ENCODE data around the gene PTX3.

PTX3 gene

DNA sequence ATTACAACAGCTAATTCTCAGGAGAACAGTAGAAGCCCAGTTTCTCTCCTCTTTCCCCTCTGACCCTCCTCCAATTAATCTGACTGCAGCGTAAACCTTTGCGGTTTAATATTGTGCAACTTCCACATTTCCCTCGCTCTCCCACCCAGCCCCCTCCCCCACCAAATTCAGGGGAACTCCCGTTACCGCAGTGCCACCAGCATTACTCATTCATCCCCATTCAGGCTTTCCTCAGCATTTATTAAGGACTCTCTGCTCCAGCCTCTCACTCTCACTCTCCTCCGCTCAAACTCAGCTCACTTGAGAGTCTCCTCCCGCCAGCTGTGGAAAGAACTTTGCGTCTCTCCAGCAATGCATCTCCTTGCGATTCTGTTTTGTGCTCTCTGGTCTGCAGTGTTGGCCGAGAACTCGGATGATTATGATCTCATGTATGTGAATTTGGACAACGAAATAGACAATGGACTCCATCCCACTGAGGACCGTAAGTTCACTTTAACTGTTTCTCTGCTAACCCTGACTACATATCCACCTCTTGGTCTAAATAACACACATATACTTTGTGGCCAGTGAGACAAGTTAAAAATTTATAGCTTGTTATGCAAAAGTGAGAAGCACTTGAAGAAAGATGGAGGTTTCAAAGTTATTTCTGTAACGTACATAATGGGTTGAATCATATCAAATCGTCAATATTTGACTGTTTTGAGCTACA, at the start of gene PTX3:
Gene PTX3 (plus strand): TSS at position 268 of the 709 bp plus-strand sequence. CDS start 84 bp downstream, at position 352.
- DNase-seq, result no peak

DNA sequence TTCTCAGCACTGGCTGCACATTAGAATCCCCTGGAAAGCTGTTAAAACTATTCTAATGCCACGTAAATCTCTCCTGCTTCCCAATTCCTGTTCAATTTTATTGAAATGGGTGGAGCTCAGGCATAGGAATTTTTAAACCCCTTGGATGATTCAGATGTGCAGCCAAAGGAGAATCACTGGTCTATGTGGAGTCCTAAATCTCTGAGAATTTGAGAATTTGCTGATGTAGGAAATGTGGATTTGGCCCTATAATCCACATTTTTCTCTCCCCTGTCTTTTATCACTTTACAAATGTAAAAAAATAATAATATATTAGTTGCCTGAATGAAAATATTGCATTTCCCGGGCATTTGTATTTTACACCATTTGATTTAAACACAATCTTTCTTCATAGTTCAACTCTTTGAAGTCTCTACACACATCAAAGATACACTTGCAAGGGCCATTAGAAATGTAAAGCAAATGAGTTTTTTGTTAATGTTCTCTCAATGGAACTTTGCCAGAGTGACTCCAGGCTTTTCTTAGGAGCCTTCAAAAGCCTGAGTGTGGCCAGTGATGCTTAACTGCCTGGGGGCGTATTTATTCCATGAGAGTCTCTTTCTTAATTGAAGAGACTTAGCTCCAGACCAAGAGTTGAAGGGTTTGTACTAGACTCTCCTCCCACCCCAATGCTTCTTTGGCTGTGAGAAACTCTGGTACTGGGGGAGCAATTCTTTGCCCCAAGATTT, 48.8 kb upstream of the PTX3 start:
- DNase-seq, result no peak

DNA sequence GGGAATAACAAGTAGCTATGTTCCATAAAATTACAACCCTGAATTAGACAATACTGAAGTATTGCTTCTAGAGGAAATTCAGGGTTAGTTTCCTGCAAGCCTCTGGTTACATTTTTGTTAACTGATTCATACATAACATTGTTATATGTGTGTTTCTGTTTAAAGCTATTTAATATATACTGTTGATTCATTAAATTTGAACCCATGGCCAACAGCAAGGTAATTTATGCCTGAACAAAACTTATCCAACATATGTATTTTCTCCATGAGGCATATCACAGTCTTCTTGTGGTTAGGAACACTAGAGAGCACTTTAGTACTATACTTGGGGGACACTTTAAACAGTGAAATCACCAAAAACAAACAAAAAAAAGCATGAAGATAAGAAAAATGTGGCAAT, 47.7 kb upstream of the PTX3 start:
- DNase-seq, result no peak

DNA sequence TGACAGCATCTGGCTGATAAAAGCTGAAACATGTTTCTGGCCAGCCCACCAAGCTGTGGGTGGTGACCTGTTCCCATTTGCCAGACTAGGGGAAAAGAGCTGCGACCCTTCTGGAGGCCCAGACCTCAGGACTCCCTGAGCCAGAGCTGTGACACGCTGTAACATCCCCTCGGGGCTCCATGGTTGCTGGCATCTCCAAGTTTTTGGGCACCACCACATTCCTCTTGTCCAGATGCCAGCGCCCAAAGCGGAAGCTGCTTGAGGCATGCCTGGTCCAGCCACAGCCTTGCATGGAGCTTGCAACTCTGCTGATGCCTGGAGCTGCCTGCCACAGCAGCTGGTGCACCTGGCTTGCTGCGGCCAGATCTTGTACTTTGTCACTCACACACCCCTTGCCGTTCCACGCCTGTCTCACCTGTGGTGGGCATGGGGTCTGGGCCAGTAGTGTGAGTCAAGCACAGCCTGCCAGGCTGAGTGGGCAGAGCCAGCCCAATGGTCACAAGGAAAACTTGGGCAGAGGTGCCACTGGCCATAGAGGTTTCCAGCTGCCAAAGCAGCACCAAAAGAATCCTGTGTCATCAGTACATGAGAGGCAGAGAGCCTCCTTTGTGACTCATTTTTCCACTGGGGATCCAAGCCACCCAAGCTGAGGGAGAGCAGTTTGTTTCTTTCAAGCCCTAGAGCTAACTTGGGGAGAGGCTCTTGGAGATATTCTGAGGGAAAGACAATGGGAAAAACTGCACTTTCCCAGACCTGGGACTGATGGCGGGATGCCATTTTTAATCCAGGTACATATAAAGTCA, 45.7 kb upstream of the PTX3 start:
- DNase-seq, result no peak

DNA sequence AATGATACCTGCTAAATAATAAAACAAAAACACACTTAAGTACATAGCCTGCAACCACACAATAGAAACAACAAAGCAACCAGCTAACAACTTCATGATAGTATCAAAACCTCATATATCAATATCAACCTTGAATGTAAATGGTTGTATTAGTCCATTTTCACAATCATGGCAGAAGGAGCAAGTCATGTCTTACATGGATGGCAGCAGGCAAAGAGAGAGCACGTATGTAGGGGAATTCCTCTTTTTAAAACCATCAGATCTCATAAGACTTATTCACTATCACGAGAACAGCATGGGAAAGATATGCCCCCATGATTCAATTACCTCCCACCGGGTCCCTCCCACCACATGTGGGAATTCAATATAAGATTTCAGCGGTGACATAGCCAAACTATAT, 44.5 kb upstream of the PTX3 start:
- DNase-seq, result no peak

DNA sequence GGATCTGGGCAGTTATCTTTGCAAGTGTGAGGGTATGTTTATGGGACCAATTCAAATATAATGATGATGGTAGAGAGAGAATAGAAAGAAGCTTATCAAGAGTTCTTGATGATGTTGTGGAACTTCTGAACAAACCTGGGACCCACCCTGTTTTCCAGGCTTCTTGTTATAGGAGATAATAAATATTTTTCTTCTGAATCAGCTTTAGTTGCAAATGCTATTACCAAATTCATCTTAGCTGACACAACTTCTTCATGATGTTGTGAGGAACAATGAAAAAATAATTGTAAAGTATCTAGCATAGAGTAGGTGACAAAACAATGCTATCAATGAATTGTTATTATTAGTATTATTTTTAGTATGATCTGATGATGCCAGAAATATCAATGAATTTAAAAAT, 43.5 kb upstream of the PTX3 start:
- no peak for DNase-seq

DNA sequence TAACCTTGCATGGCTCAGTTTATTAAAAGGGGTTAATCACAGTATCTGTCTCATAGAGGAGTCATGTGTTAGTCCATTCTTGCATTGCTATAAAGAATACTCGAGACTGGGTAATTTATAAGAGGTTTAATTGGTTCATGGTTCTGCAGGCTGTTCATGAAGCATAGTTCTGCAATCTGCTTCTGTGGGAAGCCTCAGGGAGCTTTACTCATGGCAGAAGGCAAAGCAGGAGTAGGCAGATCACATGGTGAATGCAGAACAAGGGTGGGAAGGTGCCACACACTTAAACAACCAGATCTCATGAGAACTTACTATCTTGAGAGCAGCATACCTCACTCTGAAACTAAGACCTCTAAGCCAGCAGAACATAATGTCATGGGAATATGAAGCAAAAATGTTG, 42.2 kb upstream of the PTX3 start:
- no peak for DNase-seq

DNA sequence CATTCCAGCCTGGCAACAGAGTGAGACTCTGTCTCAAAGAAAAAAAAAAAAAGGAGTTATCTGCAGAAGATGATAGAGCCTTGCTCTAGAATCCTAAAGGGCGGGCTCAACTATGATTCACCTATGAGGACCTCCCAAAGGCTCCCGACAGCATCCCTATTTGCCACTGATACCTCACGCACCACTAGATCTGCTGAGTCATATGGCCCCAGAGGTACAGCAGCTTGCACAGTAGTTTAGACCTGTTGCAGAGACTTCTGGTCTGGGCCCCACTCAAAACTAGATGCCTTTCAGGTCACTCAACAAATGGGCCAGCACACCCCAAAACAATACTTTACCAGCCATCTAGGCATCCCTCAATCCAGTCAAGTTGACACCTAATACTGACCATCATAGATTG, 38.1 kb upstream of the PTX3 start:
- DNase-seq, result no peak

DNA sequence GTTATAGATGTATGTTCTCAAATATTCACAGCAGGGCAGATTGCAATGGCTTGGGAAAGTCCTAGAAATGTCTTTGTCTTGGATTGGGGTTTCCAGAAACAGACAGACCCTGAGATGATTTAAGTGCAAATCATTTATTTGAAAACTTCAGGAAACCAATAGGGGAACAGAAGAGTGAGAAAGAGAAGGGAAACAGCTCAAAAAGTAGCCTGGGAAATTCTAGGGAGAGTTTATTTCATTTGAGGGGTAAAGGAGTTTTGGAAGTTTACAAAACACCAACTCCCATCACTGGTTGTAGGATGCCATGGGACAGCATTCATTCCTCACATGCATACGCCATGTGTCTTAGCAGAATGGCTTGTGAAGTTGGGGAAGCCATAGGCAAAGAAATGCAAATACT, 32.3 kb upstream of the PTX3 start:
- DNase-seq, result no peak

DNA sequence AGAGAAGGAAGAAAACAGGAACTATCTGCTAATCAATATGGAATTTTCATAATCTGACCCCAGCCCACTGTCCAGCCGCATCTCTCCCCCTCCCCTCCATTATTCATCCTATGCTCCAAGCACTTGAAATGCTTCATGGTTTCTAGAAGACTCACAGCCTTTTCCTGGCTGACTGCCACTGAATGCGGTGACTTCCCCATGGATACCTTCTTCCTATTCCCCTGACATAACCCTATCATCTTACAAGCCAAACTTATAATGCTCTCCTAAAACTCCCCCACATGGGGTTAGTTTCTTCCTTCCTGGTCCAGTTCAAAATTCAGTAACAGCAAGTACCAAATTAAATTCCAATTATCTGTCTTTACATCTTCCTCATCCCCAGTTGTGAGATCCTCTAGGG, 31.2 kb upstream of the PTX3 start:
- DNase-seq, result no peak

DNA sequence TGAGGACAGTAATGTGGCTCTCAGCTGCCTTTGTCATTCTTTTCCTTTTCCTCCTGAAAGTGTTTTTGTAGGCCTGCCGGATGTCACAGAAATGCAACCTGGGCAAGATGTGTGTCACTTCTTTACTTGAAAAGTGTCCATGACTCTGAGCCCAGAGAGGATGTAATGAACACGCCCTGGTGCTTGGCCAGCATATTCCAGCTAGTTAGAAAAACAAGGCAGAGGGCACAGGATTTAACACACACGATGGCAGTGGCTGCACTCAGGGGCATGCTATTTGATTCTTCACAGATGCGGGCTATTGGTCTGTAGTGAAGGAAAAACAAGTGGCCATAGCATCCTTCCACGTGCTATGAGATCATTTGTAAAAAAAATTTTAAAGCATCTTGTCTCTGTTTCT, 30.3 kb upstream of the PTX3 start:
- DNase-seq, result no peak

DNA sequence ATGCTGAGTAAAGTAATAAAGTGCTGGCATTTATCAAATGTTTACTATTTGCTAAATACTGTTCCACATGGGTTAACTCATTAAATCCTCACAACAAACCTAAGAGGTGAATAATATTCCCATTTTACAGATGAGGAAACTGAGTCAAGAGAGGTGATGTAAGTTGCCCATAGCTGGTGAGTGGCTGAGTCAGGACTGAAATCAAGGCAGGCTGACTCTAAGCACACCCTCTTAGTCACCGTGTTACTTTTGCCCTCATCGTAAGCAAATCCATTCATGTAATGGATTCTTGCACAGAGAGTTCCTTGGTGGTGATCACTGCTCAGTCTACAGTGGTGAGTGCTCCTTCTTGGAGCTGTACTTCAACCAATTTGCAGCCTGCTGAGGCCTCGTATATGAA, 28.9 kb upstream of the PTX3 start:
- DNase-seq, result no peak

DNA sequence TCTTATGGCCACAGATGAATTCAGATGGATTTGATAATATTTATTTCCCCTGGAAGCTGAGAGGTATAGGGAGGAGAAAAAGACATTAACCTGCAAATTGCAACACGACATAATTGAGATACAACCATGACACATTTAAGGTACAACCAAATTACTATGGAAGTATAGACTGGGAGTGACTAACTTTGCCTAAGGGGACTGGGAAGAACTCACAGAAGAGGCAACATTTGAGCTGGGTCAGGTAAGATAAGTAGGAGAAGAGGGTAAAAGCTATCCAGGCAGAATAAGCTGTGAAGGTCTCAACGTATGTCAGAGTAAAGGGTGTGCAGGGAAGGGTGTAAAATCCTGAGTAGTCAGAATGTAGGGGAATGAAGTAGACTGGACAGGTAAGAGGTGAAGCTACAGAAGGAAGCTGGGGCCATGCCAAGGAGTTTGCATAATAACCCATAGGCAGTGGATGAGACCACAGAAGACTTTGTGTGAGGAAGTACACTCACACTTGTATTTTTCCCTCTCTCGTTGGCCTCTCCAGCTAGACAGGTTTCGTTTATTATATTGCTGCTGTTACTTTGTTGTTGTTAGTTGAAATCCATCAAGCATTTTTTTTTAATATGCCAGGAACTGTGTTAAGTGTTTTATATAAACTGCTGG, 28.0 kb upstream of the PTX3 start:
- no peak for DNase-seq

DNA sequence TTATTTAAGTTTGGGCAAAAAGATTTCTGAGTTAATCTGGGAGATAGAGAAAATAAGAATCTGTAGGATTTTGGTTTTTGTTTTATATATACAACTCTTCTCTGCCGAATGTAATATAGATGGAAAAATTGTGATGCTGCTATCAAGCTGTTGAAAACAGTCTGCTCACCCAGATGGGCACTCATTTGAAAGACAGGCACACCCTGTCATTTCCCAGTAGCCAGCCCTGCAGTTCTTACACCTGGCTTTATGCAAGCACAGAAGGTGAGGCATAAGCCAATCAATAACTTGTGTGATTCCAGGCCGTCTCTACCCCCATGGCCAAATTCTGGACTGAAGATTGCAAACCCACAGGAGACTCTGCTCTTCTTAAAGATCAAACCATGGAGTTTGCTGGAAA, 27.1 kb upstream of the PTX3 start:
- no peak for DNase-seq

DNA sequence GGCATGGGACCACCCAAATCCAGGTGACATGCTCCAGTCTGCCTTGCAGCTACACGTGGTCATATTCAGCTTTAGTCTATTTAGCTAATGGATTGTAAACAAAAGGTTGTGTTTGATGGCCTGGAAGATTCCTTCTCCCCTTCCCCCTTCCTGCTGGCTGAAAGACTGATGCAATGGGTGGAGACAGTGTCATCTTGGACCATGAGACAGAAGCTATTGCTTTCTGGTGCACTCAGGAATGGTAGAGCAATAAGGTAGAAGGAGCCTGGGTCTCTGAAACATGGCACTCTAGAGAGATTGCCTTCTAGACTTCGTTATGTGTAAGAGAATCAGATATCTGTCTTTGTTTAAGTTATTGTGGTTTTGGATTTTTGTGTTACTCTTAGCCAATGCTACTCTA, 25.7 kb upstream of the PTX3 start:
- no peak for DNase-seq

DNA sequence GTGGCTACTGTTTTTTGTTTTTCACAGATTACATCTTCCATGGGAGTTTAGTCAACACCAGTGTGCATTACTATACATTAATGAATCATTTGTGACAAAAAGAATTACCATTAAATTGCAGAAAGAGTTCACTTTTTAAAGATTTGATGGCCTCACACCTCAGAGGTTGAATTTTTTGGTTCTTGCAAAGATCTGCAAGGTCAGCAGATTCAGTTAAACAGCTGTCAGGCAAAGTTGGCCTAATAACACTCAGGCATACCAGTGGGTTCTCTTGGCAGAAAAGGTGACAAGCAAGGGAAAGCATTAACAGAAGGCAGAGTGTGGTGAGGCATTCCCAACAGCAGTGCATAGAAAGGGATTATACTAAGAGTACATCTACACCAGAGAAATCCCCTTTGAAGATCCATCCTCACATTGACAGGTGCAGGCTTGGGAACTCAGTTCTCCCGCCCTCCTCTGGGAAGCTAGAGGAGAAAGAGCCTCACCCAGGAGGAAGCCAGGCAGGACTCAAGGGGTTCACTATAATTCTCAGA, 24.3 kb upstream of the PTX3 start:
- DNase-seq, result no peak

DNA sequence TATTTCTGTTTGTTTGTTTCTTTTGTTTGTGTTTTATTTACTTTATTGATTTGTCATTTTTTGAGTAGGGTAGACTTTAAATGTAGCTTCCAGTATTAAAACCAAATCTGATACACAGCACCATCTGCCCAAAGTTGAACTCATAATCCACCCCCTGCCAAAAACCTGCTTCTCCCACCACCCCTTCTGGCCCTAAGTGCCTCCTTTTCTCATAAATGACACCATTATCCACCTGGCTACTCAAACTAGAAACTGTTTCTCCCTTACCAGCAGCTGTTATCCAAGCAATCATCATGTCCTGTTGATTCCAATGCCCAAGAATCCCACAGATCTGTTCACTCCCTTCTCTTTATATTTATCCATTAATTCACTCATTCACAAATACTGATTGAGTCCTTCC, 21.8 kb upstream of the PTX3 start:
- DNase-seq, result no peak

DNA sequence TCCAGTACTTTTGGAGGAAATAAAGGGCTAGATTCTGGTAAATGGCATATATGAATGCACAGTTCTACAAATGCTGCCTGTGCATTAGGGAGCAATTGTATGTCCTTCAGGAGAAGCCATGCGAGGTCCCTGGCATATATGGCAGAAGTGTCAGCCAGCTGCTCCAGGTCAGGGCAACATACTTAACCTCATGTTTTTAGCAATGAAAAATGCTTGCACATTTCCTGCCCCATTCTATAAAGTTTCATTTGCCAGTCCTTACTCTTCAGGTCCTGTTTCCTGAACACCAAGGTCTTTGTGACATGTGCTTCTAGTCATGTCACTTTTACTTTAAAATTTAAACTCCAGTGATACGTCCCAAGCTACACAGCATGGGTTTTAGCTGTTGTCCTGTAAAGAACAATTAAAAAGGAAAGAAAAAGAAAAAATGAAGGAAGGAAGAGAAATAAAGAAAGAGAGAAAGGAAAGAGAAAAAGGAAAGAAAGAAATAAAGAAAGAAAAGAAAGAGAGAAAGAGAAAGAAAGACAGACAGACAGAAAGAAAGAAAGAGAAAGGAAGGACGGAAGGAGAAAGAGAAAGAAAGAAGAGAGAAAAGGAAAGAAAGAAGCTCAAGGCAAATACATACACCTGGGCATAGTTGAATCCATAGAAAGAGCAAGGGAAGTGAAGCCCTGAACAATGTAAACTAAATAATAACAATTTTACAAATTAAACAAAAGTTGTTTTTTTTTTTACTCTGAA, 20.1 kb upstream of the PTX3 start:
- DNase-seq, result no peak

DNA sequence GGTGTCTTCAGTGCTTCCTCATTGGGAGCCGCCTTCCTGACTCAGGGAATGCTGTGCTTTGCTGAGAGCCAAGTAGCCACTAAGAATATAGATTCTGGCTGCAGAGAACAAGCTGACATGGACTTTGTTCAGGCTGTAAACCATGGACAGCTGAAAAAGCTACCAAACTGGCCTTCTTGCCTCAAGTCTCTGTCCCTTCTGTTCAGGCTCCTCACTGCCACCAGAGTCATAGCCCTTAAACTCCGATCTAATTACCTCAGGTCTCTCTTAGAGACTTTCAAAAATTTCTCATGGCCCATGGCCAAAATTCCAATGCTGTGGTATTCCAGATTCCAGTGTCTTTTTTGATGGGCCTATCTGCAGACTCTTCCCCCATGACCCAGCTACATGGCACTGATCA, 19.4 kb upstream of the PTX3 start:
- DNase-seq, result no peak

DNA sequence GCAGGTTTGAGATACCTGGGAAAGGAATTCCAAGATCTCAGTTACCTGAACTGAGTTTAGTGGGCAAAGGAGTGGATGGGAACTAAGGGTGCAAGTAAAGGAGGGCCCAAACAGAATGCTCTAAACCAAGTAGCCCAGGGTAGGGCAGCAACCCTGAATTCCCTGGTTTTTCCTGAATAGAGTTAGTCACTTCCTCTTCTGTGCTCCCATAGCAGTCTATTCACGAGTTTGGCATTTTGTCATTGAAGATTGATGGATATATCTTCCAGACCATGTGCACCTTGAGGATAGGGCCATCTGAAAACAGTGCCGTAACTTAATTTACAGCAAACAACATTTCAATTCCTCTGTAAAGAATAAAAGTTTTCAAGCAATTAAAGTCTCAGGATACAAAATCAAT, 18.5 kb upstream of the PTX3 start:
- DNase-seq, result no peak

DNA sequence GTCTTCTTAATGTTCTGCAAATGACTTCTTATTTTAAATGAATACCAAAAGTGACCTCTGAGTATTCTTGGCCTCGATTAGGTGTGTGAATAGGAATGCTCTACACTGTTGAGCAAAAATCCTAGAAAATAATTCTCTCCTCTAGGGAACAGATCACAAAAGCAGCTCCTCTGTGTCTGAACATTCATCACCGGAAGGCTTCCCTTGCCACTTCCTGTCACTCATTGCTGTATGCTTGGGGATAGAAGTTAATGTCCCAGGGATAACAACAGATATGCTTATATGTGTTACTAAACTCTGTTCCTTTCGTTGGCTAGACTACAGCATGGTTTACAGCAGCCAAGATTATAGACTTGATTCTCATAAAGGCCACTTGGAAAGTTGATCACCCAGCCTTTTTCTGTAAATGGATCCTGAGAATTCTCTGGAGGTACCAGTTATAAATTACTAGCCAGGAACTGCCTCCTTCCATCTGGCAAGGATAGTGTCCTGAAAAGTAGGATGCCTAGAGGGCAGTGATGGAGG, 16.0 kb upstream of the PTX3 start:
- no peak for DNase-seq

DNA sequence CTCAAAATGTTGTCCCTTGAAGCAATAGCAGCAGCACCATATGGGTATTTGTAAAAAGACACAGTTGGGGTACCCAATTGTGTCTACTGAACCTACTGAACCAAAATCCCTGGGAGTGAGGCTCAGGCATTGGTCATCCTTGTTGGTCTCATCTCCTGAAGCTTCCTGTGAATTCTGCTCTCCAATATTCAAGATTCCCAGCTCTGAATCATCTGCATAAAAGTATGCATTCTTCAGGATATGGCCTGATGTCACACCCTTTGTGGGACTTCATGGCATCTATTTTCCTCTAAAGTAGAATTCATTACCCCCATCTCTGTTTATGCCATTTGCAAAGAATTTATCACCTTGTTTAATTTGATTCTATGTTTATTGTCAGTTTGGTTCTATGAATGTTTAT, 13.3 kb upstream of the PTX3 start:
- DNase-seq, result no peak

Data from NCI-H1436 (cell line).